Immature natural killer cell (primary cell): ENCODE results near the gene PHC3. TPM values are rescaled to one million over a fixed set of nuclear protein-coding genes. Genes with fewer than 3 reads are reported as not detected.

Experiments
- DNase-seq, 3 donors: peaks; one replicate each; pipeline ENCODE4 v3.0.0; 2022; ENCODE audit warnings: mixed read lengths in 1 of 3
- H3K27ac Mint-ChIP-seq, 6 donors: one replicate each; pipeline ENCODE4 v1.8.0; 2020; ENCODE audit warnings: mixed read lengths in 6 of 6, mild to moderate bottlenecking in 5 of 6, inconsistent platforms in 4 of 6, moderate library complexity in 3 of 6
- H3K27me3 Mint-ChIP-seq, 3 donors: one replicate each; pipeline ENCODE4 v1.8.0; 2020 to 2021; ENCODE audit warnings: low read depth in 3 of 3, mild to moderate bottlenecking in 3 of 3, mixed read lengths in 3 of 3, moderate library complexity in 3 of 3, inconsistent platforms in 1 of 3
- H3K36me3 Mint-ChIP-seq, 3 donors: one replicate each; pipeline ENCODE4 v1.8.0; 2020; ENCODE audit warnings: mixed read lengths in 3 of 3, inconsistent platforms in 2 of 3, mild to moderate bottlenecking in 2 of 3
- H3K4me1 Mint-ChIP-seq, 2 donors: one replicate each; pipeline ENCODE4 v1.8.0; 2020; ENCODE audit warnings: inconsistent platforms in 2 of 2, mild to moderate bottlenecking in 2 of 2, mixed read lengths in 2 of 2, moderate library complexity in 1 of 2
- H3K4me3 Mint-ChIP-seq, 5 donors: one replicate each; pipeline ENCODE4 v1.8.0; 2020; ENCODE audit warnings: mild to moderate bottlenecking in 5 of 5, mixed read lengths in 5 of 5, inconsistent platforms in 3 of 5, moderate library complexity in 3 of 5
- H3K9me3 Mint-ChIP-seq, 6 donors: one replicate each; pipeline ENCODE4 v1.8.0; 2020; ENCODE audit warnings: mild to moderate bottlenecking in 6 of 6, mixed read lengths in 6 of 6, inconsistent platforms in 4 of 6, moderate library complexity in 3 of 6
- polyA plus RNA-seq, 3 donors: library from polyadenylated mRNA; unstranded; fragments of 300-500 nt; fragmentation: Illumina TruSeq; gene quantifications; one replicate each; pipeline ENCODE4 v1.2.3, GENCODE V29; 2021

Gene PHC3
- polyA plus RNA-seq, 3 donors from 2014 or later: 18.2 to 37.2 (median 19.0) TPM

GRCh38 chr3:170078620-170079281 lies 102.8 kb downstream of the PHC3 start:
- H3K9me3 Mint-ChIP-seq: no peaks in the 10 kb centered on the region
- no peak overlapping the region for H3K27ac Mint-ChIP-seq
- H3K4me3 Mint-ChIP-seq: no peak overlapping the region
- no peak for DNase-seq
- H3K4me1 Mint-ChIP-seq: peaks cover 0 to 1% of the 10 kb centered on the region in 2 donors
- peaks cover 0 to 3% (median 2%) of the 10 kb centered on the region in 3 donors for H3K27me3 Mint-ChIP-seq
- H3K36me3 Mint-ChIP-seq: peaks cover 13 to 19% (median 13%) of the 10 kb centered on the region in 3 donors

- Mint-ChIP-seq H3K4me3 (no peak overlapping the region), H3K4me1 (peaks cover 0 to 1% of the 10 kb centered on the region in 2 donors), H3K27ac (no peak overlapping the region), H3K36me3 (peaks cover 7 to 16% (median 15%) of the 10 kb centered on the region in 3 donors), H3K9me3 (no peaks in the 10 kb centered on the region), H3K27me3 (peaks cover 0 to 3% (median 2%) of the 10 kb centered on the region in 3 donors)
- DNase-seq: no peak
These were observed 104.2 kb downstream of the PHC3 start for GRCh38 chr3:170077361-170077760.

GRCh38 chr3:170076715-170077238 lies 104.8 kb downstream of the PHC3 start:
- Mint-ChIP-seq H3K27ac (no peak overlapping the region), H3K4me1 (peaks cover 0 to 1% of the 10 kb centered on the region in 2 donors), H3K4me3 (no peak overlapping the region), H3K36me3 (peaks cover 4 to 17% (median 14%) of the 10 kb centered on the region in 3 donors), H3K27me3 (peaks cover 0 to 3% (median 2%) of the 10 kb centered on the region in 3 donors), H3K9me3 (no peaks in the 10 kb centered on the region)
- DNase-seq: no peak

GRCh38 chr3:170075441-170076091 lies 106.0 kb downstream of the PHC3 start:
- H3K4me3 Mint-ChIP-seq: no peak overlapping the region
- peaks cover 0 to 17% (median 13%) of the 10 kb centered on the region in 3 donors for H3K36me3 Mint-ChIP-seq
- H3K27me3 Mint-ChIP-seq: peaks cover 0 to 3% (median 2%) of the 10 kb centered on the region in 3 donors
- H3K9me3 Mint-ChIP-seq: no peaks in the 10 kb centered on the region
- no peak overlapping the region for H3K27ac Mint-ChIP-seq
- no peak for DNase-seq
- peaks cover 0 to 1% of the 10 kb centered on the region in 2 donors for H3K4me1 Mint-ChIP-seq

- Mint-ChIP-seq H3K27ac (no peak overlapping the region), H3K36me3 (peaks cover 0 to 10% (median 0%) of the 10 kb centered on the region in 3 donors), H3K4me3 (no peak overlapping the region), H3K9me3 (no peaks in the 10 kb centered on the region), H3K27me3 (peaks cover 0 to 4% (median 0%) of the 10 kb centered on the region in 3 donors), H3K4me1 (no peaks in the 10 kb centered on the region)
- no peak for DNase-seq
These were observed 117.4 kb downstream of the PHC3 start for GRCh38 chr3:170064108-170064507.

- H3K4me3 Mint-ChIP-seq: no peak overlapping the region
- no peaks in the 10 kb centered on the region for H3K9me3 Mint-ChIP-seq
- H3K27me3 Mint-ChIP-seq: peaks cover 0 to 4% (median 0%) of the 10 kb centered on the region in 3 donors
- peaks cover 0 to 10% (median 0%) of the 10 kb centered on the region in 3 donors for H3K36me3 Mint-ChIP-seq
- DNase-seq: no peak
- H3K27ac Mint-ChIP-seq: no peak overlapping the region
- H3K4me1 Mint-ChIP-seq: no peaks in the 10 kb centered on the region
These were observed 117.8 kb downstream of the PHC3 start for GRCh38 chr3:170063691-170064090.

- H3K36me3 Mint-ChIP-seq: peaks cover 0 to 10% (median 0%) of the 10 kb centered on the region in 3 donors
- no peak overlapping the region for H3K27ac Mint-ChIP-seq
- DNase-seq: no peak
- H3K9me3 Mint-ChIP-seq: no peaks in the 10 kb centered on the region
- no peak overlapping the region for H3K4me3 Mint-ChIP-seq
- H3K27me3 Mint-ChIP-seq: peaks cover 0 to 1% (median 0%) of the 10 kb centered on the region in 3 donors
- H3K4me1 Mint-ChIP-seq: peaks cover 4 to 7% of the 10 kb centered on the region in 2 donors
These were observed 118.8 kb downstream of the PHC3 start for GRCh38 chr3:170062769-170063168.

- H3K4me1 Mint-ChIP-seq: peaks cover 4 to 9% of the 10 kb centered on the region in 2 donors
- DNase-seq: no peak
- H3K4me3 Mint-ChIP-seq: no peak overlapping the region
- no peak overlapping the region for H3K27ac Mint-ChIP-seq
- H3K36me3 Mint-ChIP-seq: peaks cover 0 to 6% (median 0%) of the 10 kb centered on the region in 3 donors
- H3K9me3 Mint-ChIP-seq: no peaks in the 10 kb centered on the region
- H3K27me3 Mint-ChIP-seq: no peaks in the 10 kb centered on the region
These were observed 119.5 kb downstream of the PHC3 start for GRCh38 chr3:170062068-170062467.

GRCh38 chr3:170059447-170059846 lies 122.1 kb downstream of the PHC3 start:
- Mint-ChIP-seq H3K4me1 (peaks cover 4 to 9% of the 10 kb centered on the region in 2 donors), H3K9me3 (no peaks in the 10 kb centered on the region), H3K36me3 (peaks cover 0 to 3% (median 0%) of the 10 kb centered on the region in 3 donors), H3K27ac (no peak overlapping the region), H3K27me3 (no peaks in the 10 kb centered on the region), H3K4me3 (no peak overlapping the region)
- DNase-seq: no peak

GRCh38 chr3:170058127-170058526 lies 123.4 kb downstream of the PHC3 start:
- Mint-ChIP-seq H3K27ac (peak overlapping the region in 1 of 6 donors; percentile 54), H3K27me3 (peaks cover 0 to 2% (median 0%) of the 10 kb centered on the region in 3 donors), H3K36me3 (no peaks in the 10 kb centered on the region), H3K9me3 (no peaks in the 10 kb centered on the region), H3K4me3 (peak overlapping the region in 1 of 5 donors; percentile 5), H3K4me1 (peaks cover 4 to 9% of the 10 kb centered on the region in 2 donors)
- DNase-seq: no peak

- Mint-ChIP-seq H3K36me3 (peaks cover 0 to 4% (median 0%) of the 10 kb centered on the region in 3 donors), H3K27me3 (peaks cover 0 to 2% (median 0%) of the 10 kb centered on the region in 3 donors), H3K4me1 (peaks cover 4 to 9% of the 10 kb centered on the region in 2 donors), H3K27ac (no peak overlapping the region), H3K9me3 (no peaks in the 10 kb centered on the region), H3K4me3 (peak overlapping the region in 1 of 5 donors; percentile 30)
- no peak for DNase-seq
These were observed 124.0 kb downstream of the PHC3 start for GRCh38 chr3:170057550-170057949.

GRCh38 chr3:170056710-170057454 lies 124.7 kb downstream of the PHC3 start:
- H3K27ac Mint-ChIP-seq: no peak overlapping the region
- H3K4me1 Mint-ChIP-seq: peaks cover 4 to 9% of the 10 kb centered on the region in 2 donors
- peaks cover 0 to 4% (median 0%) of the 10 kb centered on the region in 3 donors for H3K36me3 Mint-ChIP-seq
- H3K27me3 Mint-ChIP-seq: peaks cover 0 to 2% (median 0%) of the 10 kb centered on the region in 3 donors
- no peak overlapping the region for H3K4me3 Mint-ChIP-seq
- H3K9me3 Mint-ChIP-seq: no peaks in the 10 kb centered on the region
- DNase-seq: no peak

- H3K4me3 Mint-ChIP-seq: no peak overlapping the region
- peaks cover 0 to 4% (median 0%) of the 10 kb centered on the region in 3 donors for H3K36me3 Mint-ChIP-seq
- H3K4me1 Mint-ChIP-seq: peaks cover 4 to 9% of the 10 kb centered on the region in 2 donors
- H3K9me3 Mint-ChIP-seq: no peaks in the 10 kb centered on the region
- H3K27me3 Mint-ChIP-seq: peaks cover 0 to 2% (median 0%) of the 10 kb centered on the region in 3 donors
- no peak for DNase-seq
- no peak overlapping the region for H3K27ac Mint-ChIP-seq
These were observed 126.3 kb downstream of the PHC3 start for GRCh38 chr3:170055209-170055608.
